T-helper 1 cell (primary cell): ENCODE data around the gene ZNF506.
"Not testable (repeated sequence)": the region's sequence is repeated elsewhere in the genome, so short reads cannot be mapped to it uniquely, and the experiment has no call there.

Experiments
- DNase-seq, 5 donors: peaks; one replicate each; pipeline ENCODE4 v3.0.0-alpha.2; 2012 to 2020
- total RNA-seq, 4 donors: gene quantifications; one replicate each; lab custom pipeline; 2026; lab: John Stamatoyannopoulos, UW

ZNF506 gene
- 55.7 to 78.8 (median 70.8) reads per million in 4 donors for total RNA-seq

- peak; percentile 92 to 98 (median 96) for DNase-seq
Observed at GRCh38 chr19:19821366-19821951, at the start of gene ZNF506. Gene ZNF506 (minus strand): TSS chr19:19821750. CDS start chr19:19821603, 147 bp downstream.

- DNase-seq, result not testable (repeated sequence)
Observed at GRCh38 chr19:19870086-19870485, 48.5 kb upstream of the ZNF506 start.

GRCh38 chr19:19866611-19867248 is 45.2 kb upstream of the ZNF506 start:
- peak; percentile 8 to 70 (median 15) for DNase-seq

- DNase-seq, result peak; percentile 79 to 95 (median 89)
Observed at GRCh38 chr19:19865750-19866610, 44.4 kb upstream of the ZNF506 start, which contains the start of gene ZNF253. Gene ZNF253 (plus strand): TSS chr19:19865882. CDS start chr19:19865997, 115 bp downstream.

DNA sequence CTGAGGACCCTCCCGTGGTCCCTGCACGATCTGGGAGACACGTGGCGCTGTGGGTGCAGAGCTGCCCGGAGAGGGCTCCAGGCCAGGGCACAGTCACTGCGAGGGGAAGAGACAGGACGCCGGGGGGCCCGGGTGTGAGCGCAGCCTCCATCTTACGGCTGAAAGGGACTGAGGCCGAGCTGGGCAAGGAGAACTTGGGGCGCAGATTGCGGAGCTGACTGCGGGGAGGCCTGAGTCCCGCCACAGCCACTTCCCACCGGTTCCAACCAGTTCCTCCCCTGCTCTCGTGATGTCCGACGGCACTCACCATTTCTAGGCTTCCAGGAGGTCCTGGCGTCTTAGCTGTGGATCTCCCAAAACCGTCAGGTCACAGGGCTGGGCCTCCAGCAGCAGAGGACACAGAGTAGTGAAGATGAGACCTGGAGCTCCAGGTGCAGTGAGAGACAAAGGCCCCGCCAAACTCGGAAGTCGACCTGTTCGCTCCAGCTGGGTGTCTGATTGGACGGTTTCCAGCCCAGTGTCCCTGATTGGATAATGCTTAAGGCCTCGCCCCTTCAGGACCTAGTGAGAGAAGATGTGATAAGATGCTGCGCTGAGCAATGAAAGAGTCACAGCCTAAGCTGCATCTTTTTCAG is 39.3 kb upstream of the ZNF506 start:
- DNase-seq, result peak in 4 of 5 donors; percentile 42 to 50 (median 44)

DNA sequence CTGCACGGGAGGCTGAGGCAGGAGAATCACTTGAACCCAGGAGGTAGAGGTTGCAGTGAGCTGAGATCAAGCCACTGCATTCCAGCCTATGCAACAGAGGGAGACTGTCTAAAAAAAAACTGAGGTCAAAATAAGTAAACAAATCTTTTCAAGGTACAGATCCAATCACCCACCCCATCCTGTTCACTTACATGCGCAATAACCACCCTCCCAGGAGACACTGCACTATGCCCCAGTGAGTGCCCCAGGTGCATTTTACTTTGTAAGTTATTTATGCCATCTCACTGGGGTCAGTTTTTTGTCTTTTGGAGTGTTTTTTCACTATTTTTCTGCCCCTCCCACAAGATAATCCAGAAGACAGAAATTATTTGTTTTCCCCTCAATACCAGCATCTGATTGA is 37.2 kb upstream of the ZNF506 start:
- DNase-seq, result no peak

GRCh38 chr19:19851740-19852139 is 30.2 kb upstream of the ZNF506 start:
- DNase-seq, result not testable (repeated sequence)

GRCh38 chr19:19849056-19849455 is 27.5 kb upstream of the ZNF506 start:
- no peak for DNase-seq

GRCh38 chr19:19847781-19848180 is 26.2 kb upstream of the ZNF506 start:
- no peak for DNase-seq

GRCh38 chr19:19835560-19836038 is 14.0 kb upstream of the ZNF506 start:
- DNase-seq, result no peak

DNA sequence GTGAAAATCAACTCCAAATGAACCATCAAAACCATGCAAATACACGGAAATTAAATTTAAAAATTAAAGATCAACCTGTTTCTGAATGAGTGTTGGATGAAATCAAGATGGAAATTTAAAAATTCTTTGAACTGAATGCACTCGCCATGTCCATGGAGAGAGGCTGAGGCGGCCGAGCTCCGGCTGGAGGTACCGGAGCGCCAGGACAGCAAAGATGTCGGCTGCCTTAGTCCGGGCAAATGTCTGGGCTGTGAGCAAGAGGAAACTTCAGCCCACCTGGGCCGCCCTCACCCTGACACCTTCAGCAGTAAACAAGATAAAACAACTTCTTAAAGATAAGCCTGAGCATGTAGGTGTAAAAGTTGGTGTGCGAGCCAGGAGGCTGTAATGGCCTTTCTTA is 5.3 kb upstream of the ZNF506 start:
- DNase-seq, result no peak

DNA sequence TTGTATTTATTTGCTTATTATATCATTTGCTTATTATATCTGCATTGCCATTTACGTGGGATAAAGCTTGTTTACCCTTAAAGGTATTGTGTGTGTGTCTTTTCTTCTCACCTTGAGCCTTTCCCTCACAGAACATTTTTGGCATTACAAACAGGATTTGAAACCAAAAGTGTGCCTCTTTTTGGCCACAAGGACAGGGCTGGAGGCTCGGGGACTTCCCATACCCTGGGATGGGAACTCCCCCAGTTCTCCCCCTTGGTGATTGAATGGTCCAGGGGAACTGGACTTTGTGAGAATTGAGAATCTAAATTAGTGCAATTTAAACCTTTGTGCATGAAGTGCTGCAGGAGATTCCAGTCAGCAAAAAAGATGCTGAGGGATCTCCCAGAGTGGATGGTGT is 2.4 kb upstream of the ZNF506 start:
- no peak for DNase-seq

DNA sequence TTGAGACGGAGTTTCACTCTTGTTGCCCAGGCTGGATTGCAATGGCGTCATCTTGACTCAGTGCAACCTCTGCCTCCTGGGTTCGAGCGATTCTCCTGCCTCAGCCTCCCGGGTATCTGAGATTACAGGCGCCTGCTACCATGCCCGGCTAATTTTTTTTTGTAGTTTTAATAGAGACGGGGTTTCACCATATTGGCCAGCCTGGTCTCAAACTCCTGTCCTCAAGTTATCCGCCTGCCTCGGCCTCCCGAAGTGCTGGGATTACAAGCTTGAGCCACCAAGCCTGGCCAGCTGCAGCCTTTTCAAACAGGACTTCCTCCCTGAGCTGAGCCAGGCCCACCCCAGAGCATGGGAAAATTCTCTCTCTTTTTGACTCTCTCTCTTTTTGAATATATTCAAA is 426 bp upstream of the ZNF506 start:
- not testable (repeated sequence) for DNase-seq

- peak in 1 of 5 donors; percentile 11 for DNase-seq
Observed at GRCh38 chr19:19820774-19821320, 703 bp downstream of the ZNF506 start.

GRCh38 chr19:19817357-19817756 is 4.2 kb downstream of the ZNF506 start:
- DNase-seq, result peak; percentile 26 to 56 (median 44)

- no peak for DNase-seq
Observed at GRCh38 chr19:19816679-19817078, 4.9 kb downstream of the ZNF506 start.

GRCh38 chr19:19811999-19812398 is 9.6 kb downstream of the ZNF506 start:
- not testable (repeated sequence) for DNase-seq

- no peak for DNase-seq
Observed at GRCh38 chr19:19805480-19805879, 16.1 kb downstream of the ZNF506 start.

GRCh38 chr19:19788015-19788414 is 33.5 kb downstream of the ZNF506 start:
- DNase-seq, result no peak

DNA sequence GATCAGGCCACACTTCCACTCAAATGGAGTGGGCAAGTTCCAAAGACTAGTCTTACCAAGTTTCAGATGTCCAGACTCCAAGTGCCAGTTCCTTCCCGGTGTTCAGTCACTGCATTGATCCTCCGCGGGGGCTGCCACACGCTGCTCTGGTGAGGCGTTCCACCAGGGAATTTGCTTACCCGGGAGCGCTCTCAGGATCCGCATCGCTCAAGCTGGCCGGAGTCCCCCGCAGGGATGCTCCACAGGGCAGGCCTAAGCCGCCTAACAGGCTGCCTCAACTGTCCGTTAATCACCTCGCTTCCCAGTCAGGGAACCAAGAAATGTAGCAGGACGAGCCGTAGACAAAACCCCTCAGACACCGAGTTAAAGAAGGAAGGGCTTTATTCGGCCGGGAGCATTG is 36.1 kb downstream of the ZNF506 start:
- not testable (repeated sequence) for DNase-seq

DNA sequence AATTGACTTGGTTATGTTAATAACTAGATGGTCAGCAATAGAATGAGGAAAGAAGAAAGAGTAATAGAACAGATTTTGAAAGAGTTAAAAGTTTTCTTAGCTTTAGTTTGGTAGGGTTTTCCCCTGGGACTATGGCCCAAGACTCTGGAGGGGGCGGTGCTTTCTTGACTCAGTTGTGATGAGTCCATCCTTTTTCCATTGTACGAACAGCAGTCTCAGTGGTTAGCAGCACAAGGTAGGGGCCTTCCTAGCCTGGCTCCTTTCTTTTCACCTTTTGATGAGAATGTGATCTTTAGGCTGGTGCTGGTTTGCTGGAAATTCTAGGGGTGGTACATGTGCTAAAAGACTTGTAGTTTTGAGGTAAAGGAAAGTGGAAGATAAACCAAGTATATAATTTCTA is 38.8 kb downstream of the ZNF506 start:
- DNase-seq, result no peak

DNA sequence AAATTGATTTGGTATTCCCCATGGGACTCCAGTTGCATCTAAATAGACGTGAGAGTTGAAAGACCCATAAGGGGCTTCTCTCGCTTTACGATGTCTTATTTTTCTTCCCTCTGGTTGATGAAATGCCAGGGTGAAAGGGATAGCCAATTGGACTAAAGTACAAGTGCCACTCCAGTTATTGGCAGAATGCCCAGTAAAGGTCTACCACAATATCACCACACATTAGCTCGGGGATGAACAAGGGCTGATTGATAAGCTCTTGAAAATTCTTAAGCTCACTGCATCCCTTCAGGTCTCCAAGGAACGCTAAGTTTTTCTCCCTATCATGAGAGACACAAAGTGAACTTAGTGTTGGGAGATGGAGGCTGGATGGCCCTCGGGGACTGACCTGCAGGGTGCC is 39.8 kb downstream of the ZNF506 start:
- DNase-seq, result not testable (repeated sequence)
